ENCODE measurements around the gene LTBP1. TPM values are rescaled to one million over a fixed set of nuclear protein-coding genes. Genes with fewer than 3 reads are reported as not detected.

LTBP1 gene
- total RNA-seq, 1 donor: 33.7 TPM

GRCh38 chr2:32948266-32948665 lies 1.5 kb downstream of the LTBP1 start:
- H3K4me3 ChIP-seq (ENCODE audit: low read depth, low read length): peak overlapping the region; percentile 78

DNA sequence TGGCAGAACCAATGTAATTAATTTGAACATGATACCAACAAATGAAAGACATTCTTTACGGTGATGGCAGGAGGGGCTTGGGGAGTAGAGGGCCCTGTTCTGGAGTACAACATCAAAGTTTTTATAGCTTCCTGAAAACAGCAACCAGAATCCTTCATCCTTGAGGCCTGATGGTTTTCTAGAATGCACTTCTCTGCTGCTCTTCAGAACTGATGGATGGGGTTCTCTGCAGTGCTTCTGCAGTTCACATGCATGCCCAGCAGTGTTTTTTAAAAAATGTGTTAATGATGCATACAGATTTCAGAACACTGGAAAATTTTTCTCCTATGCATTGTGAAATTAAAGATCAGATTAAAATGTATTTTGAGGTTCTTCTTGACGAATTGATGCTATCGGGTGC lies 2.5 kb downstream of the LTBP1 start:
- no peak overlapping the region for H3K4me3 ChIP-seq (ENCODE audit: low read depth, low read length)
- TF ChIP-seq CTCF (IDR thresholded peaks at IDR 0.05; ENCODE audit: insufficient read depth, low read depth, low read length): no peak
- no peak for DNase-seq (ENCODE audit: low read depth)

More at GRCh38 chr2:32948266-32948665, 1.5 kb downstream of the LTBP1 start:
- no peak for TF ChIP-seq CTCF (IDR thresholded peaks at IDR 0.05; ENCODE audit: insufficient read depth, low read depth, low read length)
- DNase-seq (ENCODE audit: low read depth): no peak

DNA sequence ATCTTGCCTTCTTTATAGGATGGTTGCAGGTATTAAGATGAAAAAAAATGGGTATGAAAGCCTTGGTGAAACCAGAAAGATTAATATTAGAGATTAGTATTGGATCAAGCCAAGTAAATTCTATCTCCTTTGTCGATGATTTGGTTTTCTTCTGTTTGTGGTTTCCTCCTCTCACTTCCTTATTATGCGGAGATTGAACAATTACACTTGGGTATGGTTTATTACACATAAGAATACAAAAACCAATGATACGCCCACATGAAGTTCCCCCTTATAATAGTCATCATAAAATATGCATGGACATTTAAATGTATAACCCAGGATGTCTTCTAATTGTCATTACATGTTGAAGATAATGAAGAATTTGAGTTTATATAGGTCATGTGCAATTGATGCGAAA lies 4.9 kb downstream of the LTBP1 start:
- DNase-seq (ENCODE audit: low read depth): no peak
- no peak overlapping the region for H3K4me3 ChIP-seq (ENCODE audit: low read depth, low read length)
- no peak for TF ChIP-seq CTCF (IDR thresholded peaks at IDR 0.05; ENCODE audit: insufficient read depth, low read depth, low read length)

GRCh38 chr2:32952761-32953476 lies 6.2 kb downstream of the LTBP1 start:
- no peak for DNase-seq (ENCODE audit: low read depth)
- TF ChIP-seq CTCF (IDR thresholded peaks at IDR 0.05; ENCODE audit: insufficient read depth, low read depth, low read length): no peak
- H3K4me3 ChIP-seq (ENCODE audit: low read depth, low read length): no peak overlapping the region

- TF ChIP-seq CTCF (IDR thresholded peaks at IDR 0.05; ENCODE audit: insufficient read depth, low read depth, low read length): no peak
- no peak for DNase-seq (ENCODE audit: low read depth)
- H3K4me3 ChIP-seq (ENCODE audit: low read depth, low read length): no peak overlapping the region
Measured at GRCh38 chr2:32954206-32954605, 7.5 kb downstream of the LTBP1 start.

- H3K4me3 ChIP-seq (ENCODE audit: low read depth, low read length): no peak overlapping the region
- no peak for DNase-seq (ENCODE audit: low read depth)
- TF ChIP-seq CTCF (IDR thresholded peaks at IDR 0.05; ENCODE audit: insufficient read depth, low read depth, low read length): no peak
Measured at GRCh38 chr2:32958821-32959220, 12.1 kb downstream of the LTBP1 start.

DNA sequence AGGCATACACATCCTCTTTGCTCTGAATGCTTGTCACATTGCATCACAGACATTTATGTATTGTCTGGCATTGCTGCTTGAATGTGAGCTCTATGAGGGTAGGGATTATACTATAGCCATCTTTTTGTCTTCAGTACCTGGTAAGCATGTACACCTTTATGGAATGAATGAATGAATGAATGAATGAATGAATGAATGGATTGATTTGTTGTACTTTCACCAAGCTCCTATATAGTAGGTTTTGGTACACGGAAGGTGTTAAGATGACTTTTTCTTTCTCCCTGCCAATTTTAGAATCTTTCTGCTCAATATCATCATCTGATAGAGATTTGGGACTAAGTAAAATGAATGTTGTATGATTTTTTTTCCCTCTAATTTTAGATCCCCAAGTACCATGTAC lies 13.5 kb downstream of the LTBP1 start:
- DNase-seq (ENCODE audit: low read depth): no peak
- no peak for TF ChIP-seq CTCF (IDR thresholded peaks at IDR 0.05; ENCODE audit: insufficient read depth, low read depth, low read length)
- H3K4me3 ChIP-seq (ENCODE audit: low read depth, low read length): no peak overlapping the region
